ENCODE data around the gene INMT. TPM values are rescaled to one million over a fixed set of nuclear protein-coding genes. Genes with fewer than 3 reads are reported as not detected.

Gene INMT
- total RNA-seq, 4 donors from 2014 or later: 115 to 212 (median 131) TPM

- Histone ChIP-seq H3K9me3 (no peaks in the 10 kb centered on the region), H3K36me3 (no peaks in the 10 kb centered on the region), H3K4me3 (no peak overlapping the region), H3K4me1 (peaks cover 9 to 88% (median 57%) of the 10 kb centered on the region in 3 donors), H3K27me3 (no peaks in the 10 kb centered on the region), H3K27ac (peak overlapping the region; percentile 7 to 82 (median 72))
- ATAC-seq: peak; percentile 75
- WGBS, 2 donors (ENCODE audit: low coverage in 1 of 2): 20 to 38% methylated on average over 1 to 3 of the region's 6 CpGs
- no peak for TF ChIP-seq EP300 (IDR thresholded peaks at IDR 0.05)
- peak; percentile 76 for TF ChIP-seq POLR2AphosphoS5 (IDR thresholded peaks at IDR 0.05)
- TF ChIP-seq POLR2A (IDR thresholded peaks at IDR 0.05): no peak
- TF ChIP-seq CTCF (IDR thresholded peaks at IDR 0.05): peak; percentile 65 to 87 (median 82)
These were observed 48.9 kb downstream of the INMT start for GRCh38 chr7:30800785-30801252.

GRCh38 chr7:30802812-30803211 lies 50.9 kb downstream of the INMT start:
- no peak for ATAC-seq
- TF ChIP-seq POLR2AphosphoS5 (IDR thresholded peaks at IDR 0.05): no peak
- no peak for TF ChIP-seq POLR2A (IDR thresholded peaks at IDR 0.05)
- TF ChIP-seq EP300 (IDR thresholded peaks at IDR 0.05): no peak
- TF ChIP-seq CTCF (IDR thresholded peaks at IDR 0.05): no peak
- Histone ChIP-seq H3K27ac (peak overlapping the region in 1 of 4 donors; percentile 41), H3K4me3 (no peak overlapping the region), H3K4me1 (peaks cover 0 to 81% (median 39%) of the 10 kb centered on the region in 3 donors), H3K27me3 (no peaks in the 10 kb centered on the region), H3K9me3 (no peaks in the 10 kb centered on the region), H3K36me3 (no peaks in the 10 kb centered on the region)
- WGBS, 2 donors (ENCODE audit: low coverage in 1 of 2): 95 to 100% methylated on average over 2 to 4 of the region's 4 CpGs

- Histone ChIP-seq H3K36me3 (no peaks in the 10 kb centered on the region), H3K9me3 (no peaks in the 10 kb centered on the region), H3K4me1 (peaks cover 0 to 68% (median 32%) of the 10 kb centered on the region in 3 donors), H3K4me3 (no peak overlapping the region), H3K27me3 (no peaks in the 10 kb centered on the region), H3K27ac (peak overlapping the region in 2 of 4 donors; percentile 24 to 41)
- 46 to 51% methylated on average over 2 to 3 of the region's 3 CpGs for WGBS, 2 donors (ENCODE audit: low coverage in 1 of 2)
- ATAC-seq: no peak
- no peak for TF ChIP-seq EP300 (IDR thresholded peaks at IDR 0.05)
These were observed 52.2 kb downstream of the INMT start for GRCh38 chr7:30804078-30804661.

GRCh38 chr7:30805081-30805691 lies 53.3 kb downstream of the INMT start:
- ATAC-seq: peak; percentile 21
- Histone ChIP-seq H3K9me3 (no peaks in the 10 kb centered on the region), H3K4me3 (no peak overlapping the region), H3K36me3 (no peaks in the 10 kb centered on the region), H3K27ac (peak overlapping the region in 1 of 4 donors; percentile 10), H3K27me3 (no peaks in the 10 kb centered on the region), H3K4me1 (peaks cover 0 to 58% (median 23%) of the 10 kb centered on the region in 3 donors)
- WGBS, 2 donors (ENCODE audit: low coverage in 1 of 2): 68 to 76% methylated on average over 3 to 9 of the region's 9 CpGs
- TF ChIP-seq CTCF (IDR thresholded peaks at IDR 0.05): no peak
- TF ChIP-seq POLR2A (IDR thresholded peaks at IDR 0.05): no peak
- TF ChIP-seq POLR2AphosphoS5 (IDR thresholded peaks at IDR 0.05): no peak
- TF ChIP-seq EP300 (IDR thresholded peaks at IDR 0.05): no peak

GRCh38 chr7:30805931-30806330 lies 54.0 kb downstream of the INMT start:
- H3K27me3 ChIP-seq: no peaks in the 10 kb centered on the region
- H3K27ac ChIP-seq: no peak overlapping the region
- no peak overlapping the region for H3K4me3 ChIP-seq
- TF ChIP-seq POLR2AphosphoS5 (IDR thresholded peaks at IDR 0.05): no peak
- TF ChIP-seq EP300 (IDR thresholded peaks at IDR 0.05): no peak
- no peak for TF ChIP-seq POLR2A (IDR thresholded peaks at IDR 0.05)
- WGBS, 2 donors (ENCODE audit: low coverage in 1 of 2): 73 to 82% methylated on average over 4 to 6 of the region's 6 CpGs
- H3K9me3 ChIP-seq: no peaks in the 10 kb centered on the region
- H3K4me1 ChIP-seq: peaks cover 0 to 51% (median 16%) of the 10 kb centered on the region in 3 donors
- ATAC-seq: no peak
- H3K36me3 ChIP-seq: no peaks in the 10 kb centered on the region

Other genes with a start within 250 kb of the INMT start
- gene GGCT, start 247.3 kb upstream of the INMT start, total RNA-seq: 10 to 100 TPM; 16.7 to 29.0 (median 23.7) TPM
- 10 to 100 TPM; 44.7 to 81.9 (median 49.7) TPM for gene GARS1, start 157.3 kb upstream of the INMT start, total RNA-seq
- gene CRHR2, start 69.7 kb upstream of the INMT start, total RNA-seq: under 1 TPM in 3 of 4 donors, not detected in 1; 0.15 to 0.77 (median 0.47) TPM
- gene MINDY4, start 19.3 kb downstream of the INMT start, total RNA-seq: 10 to 100 TPM in 3 of 4 donors, 1 to 10 TPM in 1; 5.6 to 31.8 (median 20.4) TPM
- gene AQP1, start 159.7 kb downstream of the INMT start, total RNA-seq: 100 to 1,000 TPM; 439 to 589 (median 503) TPM
- gene GHRHR, start 211.8 kb downstream of the INMT start, total RNA-seq: not detected